Esophagus squamous epithelium (tissue), 5 donors: ENCODE results near the gene DENND4C. TPM values are rescaled to one million over a fixed set of nuclear protein-coding genes. Genes with fewer than 3 reads are reported as not detected.
A peak's percentile ranks its signal among the peaks of the same experiment; 100 is the strongest.

Experiments
- DNase-seq: peaks from one replicate; lab custom pipeline; 2025; lab: John Stamatoyannopoulos, UW
- H3K27ac ChIP-seq, 4 donors: fragments of 200-600 bp; sonication (generic); one replicate each; pipeline ENCODE4 v1.5.1; 2016 to 2019; ENCODE audit warnings: mild to moderate bottlenecking in 1 of 4
- H3K27me3 ChIP-seq, 4 donors: fragments of 200-600 bp; sonication (generic); 1 replicate in 3 of 4; 2 replicates in 1 of 4; pipeline versions ENCODE4 v1.5.1 to v1.6.0; 2017 to 2021; ENCODE audit warnings: antibody characterized with exemption in 1 of 4
- H3K36me3 ChIP-seq, 3 donors: fragments of 200-600 bp; sonication (generic); one replicate each; pipeline ENCODE4 v1.5.1; 2016 to 2019
- H3K4me1 ChIP-seq, 3 donors: fragments of 200-600 bp; sonication (generic); one replicate each; pipeline ENCODE4 v1.5.1; 2017 to 2019
- H3K4me3 ChIP-seq, 4 donors: fragments of 200-600 bp; sonication (generic); 1 replicate in 3 of 4; 2 replicates in 1 of 4; pipeline ENCODE4 v1.5.1; 2016 to 2019; ENCODE audit warnings: mild to moderate bottlenecking in 2 of 4, moderate library complexity in 1 of 4
- H3K9me3 ChIP-seq, 3 donors: fragments of 200-600 bp; sonication (generic); one replicate each; pipeline ENCODE4 v1.5.1; 2016 to 2019
- CTCF ChIP-seq, 6 experiments: fragments of 450-650 bp in 4 of 6; fragments of 200-600 bp in 2 of 6; sonication (generic) in 2 of 6; IDR thresholded peaks; one replicate each; pipeline ENCODE4 v1.5.1; 2016 to 2019; ENCODE audit warnings: antibody characterized with exemption in 6 of 6, mild to moderate bottlenecking in 4 of 6, moderate library complexity in 4 of 6
- POLR2A ChIP-seq, 4 donors: fragments of 450-650 bp; IDR thresholded peaks; one replicate each; pipeline ENCODE4 v1.6.1; 2017; ENCODE audit warnings: antibody characterized with exemption in 4 of 4, mild to moderate bottlenecking in 4 of 4, moderate library complexity in 3 of 4
- WGBS, 2 donors: methylation state at CpG; one replicate each; pipeline ENCODE4 v1.1.5; 2018; 5-methylcytosine and 5-hydroxymethylcytosine counted together
- intact Hi-C: fragments of 100-400 bp; cut with DNase I; formaldehyde crosslinking; loops from one replicate; pipeline ENCODE4 v1.15.0; 2022
- total RNA-seq, 4 donors: library from RNA; depleted of rRNA; stranded (reverse); fragments of >200 nt; gene quantifications; one replicate each; pipeline ENCODE4 v1.1.0, GENCODE V29; 2016
- donor health status: DM: yes; HTN: yes; CAD: no.

DENND4C gene
- total RNA-seq, 4 donors from 2014 or later = 32.7 to 65.8 (median 50.7) TPM

- Histone ChIP-seq H3K27me3 (no peaks in the 10 kb centered on the region), H3K4me3 (no peak overlapping the region), H3K4me1 (peaks cover 0 to 2% (median 0%) of the 10 kb centered on the region in 3 donors), H3K36me3 (peaks cover 4 to 100% (median 18%) of the 10 kb centered on the region in 3 donors), H3K9me3 (no peaks in the 10 kb centered on the region), H3K27ac (no peak overlapping the region)
- intact Hi-C loops = no loop called here
- TF ChIP-seq POLR2A (IDR thresholded peaks at IDR 0.05) = no peak
- no peak for TF ChIP-seq CTCF (IDR thresholded peaks at IDR 0.05)
- no peak for DNase-seq
- 66 to 68% methylated on average over 5 of the region's 5 CpGs for WGBS, 2 donors
Measured at GRCh38 chr9:19371942-19372341, 141.4 kb downstream of the DENND4C start.

- no peak for TF ChIP-seq CTCF (IDR thresholded peaks at IDR 0.05)
- TF ChIP-seq POLR2A (IDR thresholded peaks at IDR 0.05) = no peak
- Histone ChIP-seq H3K9me3 (no peaks in the 10 kb centered on the region), H3K4me1 (peaks cover 0 to 9% (median 0%) of the 10 kb centered on the region in 3 donors), H3K27me3 (no peaks in the 10 kb centered on the region), H3K4me3 (no peak overlapping the region), H3K36me3 (peaks cover 4 to 100% (median 14%) of the 10 kb centered on the region in 3 donors), H3K27ac (no peak overlapping the region)
- intact Hi-C loops = no loop called here
- 84 to 87% methylated on average over 7 to 8 of the region's 8 CpGs for WGBS, 2 donors
- no peak for DNase-seq
Measured at GRCh38 chr9:19372567-19372966, 142.1 kb downstream of the DENND4C start.

- H3K27me3 ChIP-seq = no peaks in the 10 kb centered on the region
- TF ChIP-seq POLR2A (IDR thresholded peaks at IDR 0.05) (no peak), CTCF (IDR thresholded peaks at IDR 0.05) (no peak)
- H3K27ac ChIP-seq = no peak overlapping the region
- H3K9me3 ChIP-seq = no peaks in the 10 kb centered on the region
- intact Hi-C loops = no loop called here
- H3K36me3 ChIP-seq = peaks cover 4 to 100% (median 14%) of the 10 kb centered on the region in 3 donors
- no peak for DNase-seq
- H3K4me3 ChIP-seq = no peak overlapping the region
- H3K4me1 ChIP-seq = peaks cover 5 to 18% (median 6%) of the 10 kb centered on the region in 3 donors
Measured at GRCh38 chr9:19373527-19373926, 143.0 kb downstream of the DENND4C start.

- Histone ChIP-seq H3K27ac (no peak overlapping the region), H3K9me3 (no peaks in the 10 kb centered on the region), H3K27me3 (no peaks in the 10 kb centered on the region), H3K4me3 (no peak overlapping the region), H3K36me3 (peaks cover 4 to 83% (median 14%) of the 10 kb centered on the region in 3 donors), H3K4me1 (peaks cover 5 to 28% (median 12%) of the 10 kb centered on the region in 3 donors)
- no peak for TF ChIP-seq POLR2A (IDR thresholded peaks at IDR 0.05)
- no peak for TF ChIP-seq CTCF (IDR thresholded peaks at IDR 0.05)
- DNase-seq = no peak
- intact Hi-C loops = no loop called here
Measured at GRCh38 chr9:19375538-19375937, 145.0 kb downstream of the DENND4C start.

- H3K36me3 ChIP-seq = peaks cover 4 to 69% (median 14%) of the 10 kb centered on the region in 3 donors
- 44 to 52% methylated on average over 2 of the region's 2 CpGs for WGBS, 2 donors
- no peaks in the 10 kb centered on the region for H3K27me3 ChIP-seq
- no peak overlapping the region for H3K27ac ChIP-seq
- TF ChIP-seq CTCF (IDR thresholded peaks at IDR 0.05) = no peak
- no peak for TF ChIP-seq POLR2A (IDR thresholded peaks at IDR 0.05)
- no peaks in the 10 kb centered on the region for H3K9me3 ChIP-seq
- H3K4me3 ChIP-seq = peak overlapping the region in 1 of 4 donors; percentile 84
- peaks cover 5 to 32% (median 12%) of the 10 kb centered on the region in 3 donors for H3K4me1 ChIP-seq
- no peak for DNase-seq
- intact Hi-C loops = no loop called here
Measured at GRCh38 chr9:19376931-19377330, 146.4 kb downstream of the DENND4C start.
